ENCODE measurements around the gene PRTG. TPM values are rescaled to one million over a fixed set of nuclear protein-coding genes. Genes with fewer than 3 reads are reported as not detected.

PRTG gene
- total and polyA plus RNA-seq, 2 experiments from 2014 or later = 0.63 to 3.4 TPM

- peaks cover 7% of the 10 kb centered on the region; the same call in 2 of the 3 replicates for H3K9me3 Mint-ChIP-seq
- Histone ChIP-seq H3F3A (replicated peaks; ENCODE audit: low read depth) (no peaks in the 10 kb centered on the region), H3K4me3 (peak overlapping the region; percentile 60), H3K36me3 (ENCODE audit: insufficient read depth) (no peaks in the 10 kb centered on the region), H3K79me2 (replicated peaks; ENCODE audit: insufficient read depth) (no peaks in the 10 kb centered on the region), H3K27ac (ENCODE audit: low read depth) (no peak overlapping the region), H2AFZ (peak overlapping the region; percentile 99), H3K9me2 (ENCODE audit: insufficient read depth) (no peaks in the 10 kb centered on the region), H4K20me1 (replicated peaks; ENCODE audit: insufficient read depth) (no peaks in the 10 kb centered on the region; the same call in none of the 2 replicates), H3K27me3 (ENCODE audit: insufficient read depth) (peaks cover 70% of the 10 kb centered on the region), H3K4me1 (ENCODE audit: insufficient read depth) (0 out of 2 replicates have a peak, but pooled peaks cover 3% of the 10 kb centered on the region), H3K4me2 (peak overlapping the region; percentile 82)
- no peak for ATAC-seq
- peaks cover 4% of the 10 kb centered on the region; the same call in 1 of the 3 replicates for H3K4me1 Mint-ChIP-seq
- 0 out of 3 replicates have a peak, but pooled peaks cover 3% of the 10 kb centered on the region for H3K36me3 Mint-ChIP-seq (ENCODE audit: low read depth)
- peak; percentile 28 for DNase-seq (ENCODE audit: low spot score)
- peaks cover 24% of the 10 kb centered on the region for H3K27me3 Mint-ChIP-seq (ENCODE audit: insufficient read depth, low read depth, poor library complexity)
- peak overlapping the region; percentile 66 for H3K4me3 Mint-ChIP-seq
- no peak overlapping the region for H3K27ac Mint-ChIP-seq
- TF ChIP-seq REST (IDR thresholded peaks at IDR 0.05; ENCODE audit: unreplicated experiment) (no peak), EZH2phosphoT487 (IDR thresholded peaks at IDR 0.05; ENCODE audit: unreplicated experiment) (peak; percentile 37), EZH2 (IDR thresholded peaks at IDR 0.05; ENCODE audit: low read depth, unreplicated experiment) (peak; percentile 80)
These were observed 154.2 kb downstream of the PRTG start for GRCh38 chr15:55588815-55589115.

- H3F3A ChIP-seq (replicated peaks; ENCODE audit: low read depth) = no peaks in the 10 kb centered on the region
- Mint-ChIP-seq H3K9me3 (peaks cover 7% of the 10 kb centered on the region; the same call in 2 of the 3 replicates), H3K4me1 (peaks cover 4% of the 10 kb centered on the region; the same call in 1 of the 3 replicates), H3K36me3 (ENCODE audit: low read depth) (0 out of 3 replicates have a peak, but pooled peaks cover 3% of the 10 kb centered on the region), H3K4me3 (peak within 1 kb of the TSS; percentile 66), H3K27me3 (ENCODE audit: insufficient read depth, low read depth, poor library complexity) (peaks cover 24% of the 10 kb centered on the region), H3K27ac (no peak within 1 kb of the TSS)
- H3K27me3 ChIP-seq (ENCODE audit: insufficient read depth) = peaks cover 73% of the 10 kb centered on the region
- DNase-seq (ENCODE audit: low spot score) = peak; percentile 80
- peak within 1 kb of the TSS; percentile 99 for H2AFZ ChIP-seq
- H3K9me2 ChIP-seq (ENCODE audit: insufficient read depth) = no peaks in the 10 kb centered on the region
- no peaks in the 10 kb centered on the region for H3K36me3 ChIP-seq (ENCODE audit: insufficient read depth)
- ATAC-seq = peak; percentile 84
- TF ChIP-seq POLR2AphosphoS5 (IDR thresholded peaks at IDR 0.05; ENCODE audit: low read depth) = peak; percentile 17; the same call in 1 of the 2 replicates
- no peak for TF ChIP-seq EZH2 (IDR thresholded peaks at IDR 0.05; ENCODE audit: low read depth, unreplicated experiment)
- H4K20me1 ChIP-seq (replicated peaks; ENCODE audit: insufficient read depth) = no peaks in the 10 kb centered on the region; the same call in none of the 2 replicates
- peak within 1 kb of the TSS; percentile 85 for H3K4me2 ChIP-seq
- no peaks in the 10 kb centered on the region for H3K79me2 ChIP-seq (replicated peaks; ENCODE audit: insufficient read depth)
- peak within 1 kb of the TSS; percentile 77 for H3K4me3 ChIP-seq
- 0 out of 2 replicates have a peak, but pooled peaks cover 3% of the 10 kb centered on the region for H3K4me1 ChIP-seq (ENCODE audit: insufficient read depth)
- no peak within 1 kb of the TSS for H3K27ac ChIP-seq (ENCODE audit: low read depth)
These were observed 154.7 kb downstream of the PRTG start, which contains the start of gene PYGO1 for GRCh38 chr15:55588070-55588814. TSS of gene PYGO1 (minus strand) at chr15:55588345. CDS start at chr15:55587883, 462 bp downstream.

All from GM23338 (cell line).